Measurements from ENCODE around the gene PDZRN4.
"Not testable (repeated sequence)": the region's sequence is repeated elsewhere in the genome, so short reads cannot be mapped to it uniquely, and the experiment has no call there.

PDZRN4 gene

GRCh38 chr12:41596190-41596589, 408.1 kb downstream of the PDZRN4 start:
- 36 to 71% methylated on average over 1 to 2 of the region's 4 CpGs for WGBS, 2 experiments (ENCODE audit: insufficient coverage in 2 of 2)
- no peak overlapping the region for H3K27ac ChIP-seq (ENCODE audit: low read depth, low read length, severe bottlenecking)

DNA sequence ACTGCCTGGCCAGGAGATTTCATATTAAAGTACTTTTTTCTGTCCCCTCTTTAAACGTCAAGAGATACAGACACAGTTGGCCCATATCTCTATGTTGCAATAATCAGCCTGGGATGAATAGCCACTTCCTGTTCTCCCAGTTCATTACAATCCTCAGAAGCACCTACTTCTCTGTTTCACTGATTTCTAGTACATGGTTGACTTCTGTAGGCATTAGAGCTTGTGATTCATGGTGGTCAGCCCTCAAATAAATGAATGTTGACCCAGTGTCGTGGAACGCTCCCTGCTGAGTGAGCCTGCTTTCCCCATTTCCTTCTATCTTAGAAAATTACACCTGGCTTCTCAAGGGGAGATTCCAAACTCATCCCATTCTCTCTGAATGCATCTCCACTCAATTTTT, 416.7 kb downstream of the PDZRN4 start:
- no peak overlapping the region for H3K27ac ChIP-seq (ENCODE audit: low read depth, low read length, severe bottlenecking)
- H3K4me1 ChIP-seq (ENCODE audit: control insufficient read depth, insufficient read depth, low read length, poor library complexity, severe bottlenecking), result no peaks in the 10 kb centered on the region
- no peaks in the 10 kb centered on the region for H3K36me3 ChIP-seq (ENCODE audit: control insufficient read depth, insufficient read depth, low read length)
- no peak overlapping the region for H3K4me3 ChIP-seq (ENCODE audit: extremely low read depth, insufficient read depth, low read length, poor library complexity, severe bottlenecking)
- no peaks in the 10 kb centered on the region for H3K9me3 ChIP-seq (ENCODE audit: control insufficient read depth, low read length)
- WGBS, 2 experiments (ENCODE audit: insufficient coverage in 2 of 2), result 79 to 80% methylated on average over 1 to 2 of the region's 3 CpGs

More at GRCh38 chr12:41596190-41596589, 408.1 kb downstream of the PDZRN4 start:
- no peaks in the 10 kb centered on the region for H3K9me3 ChIP-seq (ENCODE audit: control insufficient read depth, low read length)
- no peak overlapping the region for H3K4me3 ChIP-seq (ENCODE audit: extremely low read depth, insufficient read depth, low read length, poor library complexity, severe bottlenecking)
- H3K36me3 ChIP-seq (ENCODE audit: control insufficient read depth, insufficient read depth, low read length), result no peaks in the 10 kb centered on the region
- no peaks in the 10 kb centered on the region for H3K4me1 ChIP-seq (ENCODE audit: control insufficient read depth, insufficient read depth, low read length, poor library complexity, severe bottlenecking)

GRCh38 chr12:41605545-41606305, 417.6 kb downstream of the PDZRN4 start:
- Histone ChIP-seq H3K4me1 (ENCODE audit: control insufficient read depth, insufficient read depth, low read length, poor library complexity, severe bottlenecking) (no peaks in the 10 kb centered on the region), H3K27ac (ENCODE audit: low read depth, low read length, severe bottlenecking) (no peak overlapping the region), H3K9me3 (ENCODE audit: control insufficient read depth, low read length) (no peaks in the 10 kb centered on the region), H3K4me3 (ENCODE audit: extremely low read depth, insufficient read depth, low read length, poor library complexity, severe bottlenecking) (no peak overlapping the region), H3K36me3 (ENCODE audit: control insufficient read depth, insufficient read depth, low read length) (no peaks in the 10 kb centered on the region)
- WGBS, 2 experiments (ENCODE audit: insufficient coverage in 2 of 2), result 84 to 90% methylated on average over 10 to 12 of the region's 16 CpGs

DNA sequence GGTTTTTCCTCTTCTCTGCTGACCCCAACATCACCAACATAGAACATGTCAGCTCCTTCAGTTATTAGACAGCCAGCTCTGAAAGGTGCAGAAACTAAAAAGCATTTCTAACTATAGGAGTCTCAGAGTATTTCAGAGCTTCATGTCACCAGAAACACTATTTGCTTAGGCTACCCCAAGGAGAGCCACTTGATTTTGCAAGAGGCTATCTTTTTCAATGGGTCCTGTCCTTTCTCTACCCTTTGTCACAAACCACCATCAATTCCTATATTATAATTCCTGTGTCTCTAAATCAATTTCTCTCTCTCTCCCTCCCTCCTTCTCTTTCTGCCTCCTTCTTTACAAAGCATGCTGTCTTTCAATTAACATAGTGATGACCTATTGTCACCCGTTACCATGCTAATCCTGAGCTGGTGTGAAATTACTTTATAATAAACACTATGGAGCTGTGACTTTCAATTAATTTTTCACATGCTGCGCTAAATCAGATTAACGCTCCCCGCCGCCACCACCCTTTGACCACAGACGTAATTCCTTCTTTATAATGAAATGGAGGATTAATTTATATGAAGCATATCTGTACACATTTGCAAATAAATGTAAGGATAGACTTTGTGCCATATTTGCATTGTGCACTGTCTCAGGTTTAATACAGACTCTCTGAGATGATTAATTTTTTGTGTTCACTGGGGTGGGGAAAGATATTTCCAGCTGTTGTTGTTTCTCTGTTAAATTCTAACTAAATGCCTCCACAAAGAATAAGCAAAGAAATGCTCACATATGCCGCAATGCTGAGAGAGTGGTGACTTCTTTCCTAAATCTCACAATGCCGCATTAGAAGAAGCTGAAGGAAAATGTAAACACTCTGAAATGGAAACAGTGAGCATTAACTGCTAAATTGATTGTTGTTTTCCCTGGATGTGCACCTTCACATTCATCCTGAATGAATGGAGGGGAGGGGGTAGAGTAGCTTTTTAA, 418.6 kb downstream of the PDZRN4 start:
- H3K27ac ChIP-seq (ENCODE audit: low read depth, low read length, severe bottlenecking), result no peak overlapping the region
- no peaks in the 10 kb centered on the region for H3K9me3 ChIP-seq (ENCODE audit: control insufficient read depth, low read length)
- H3K4me3 ChIP-seq (ENCODE audit: extremely low read depth, insufficient read depth, low read length, poor library complexity, severe bottlenecking), result no peak overlapping the region
- H3K36me3 ChIP-seq (ENCODE audit: control insufficient read depth, insufficient read depth, low read length), result no peaks in the 10 kb centered on the region
- 87 to 100% methylated on average over 1 to 3 of the region's 8 CpGs for WGBS, 2 experiments (ENCODE audit: insufficient coverage in 2 of 2)
- H3K4me1 ChIP-seq (ENCODE audit: control insufficient read depth, insufficient read depth, low read length, poor library complexity, severe bottlenecking), result no peaks in the 10 kb centered on the region

- H3K9me3 ChIP-seq (ENCODE audit: control insufficient read depth, low read length), result no peaks in the 10 kb centered on the region
- H3K4me1 ChIP-seq (ENCODE audit: control insufficient read depth, insufficient read depth, low read length, poor library complexity, severe bottlenecking), result no peaks in the 10 kb centered on the region
- WGBS, 2 experiments (ENCODE audit: insufficient coverage in 2 of 2), result 100% methylated on average over 1 of the region's 3 CpGs; no CpG with 5 or more reads in 1 of the 2 experiments
- H3K27ac ChIP-seq (ENCODE audit: low read depth, low read length, severe bottlenecking), result no peak overlapping the region
- no peak overlapping the region for H3K4me3 ChIP-seq (ENCODE audit: extremely low read depth, insufficient read depth, low read length, poor library complexity, severe bottlenecking)
- no peaks in the 10 kb centered on the region for H3K36me3 ChIP-seq (ENCODE audit: control insufficient read depth, insufficient read depth, low read length)
These were observed 424.9 kb downstream of the PDZRN4 start for GRCh38 chr12:41612892-41613557.

GRCh38 chr12:41615174-41615573, 427.1 kb downstream of the PDZRN4 start:
- not testable (repeated sequence) for H3K27ac ChIP-seq (ENCODE audit: low read depth, low read length, severe bottlenecking); H3K4me3 ChIP-seq (ENCODE audit: extremely low read depth, insufficient read depth, low read length, poor library complexity, severe bottlenecking); H3K36me3 ChIP-seq (ENCODE audit: control insufficient read depth, insufficient read depth, low read length); H3K4me1 ChIP-seq (ENCODE audit: control insufficient read depth, insufficient read depth, low read length, poor library complexity, severe bottlenecking); H3K9me3 ChIP-seq (ENCODE audit: control insufficient read depth, low read length)
- WGBS, 2 experiments (ENCODE audit: insufficient coverage in 2 of 2), result 29 to 89% methylated on average over 1 to 2 of the region's 3 CpGs

DNA sequence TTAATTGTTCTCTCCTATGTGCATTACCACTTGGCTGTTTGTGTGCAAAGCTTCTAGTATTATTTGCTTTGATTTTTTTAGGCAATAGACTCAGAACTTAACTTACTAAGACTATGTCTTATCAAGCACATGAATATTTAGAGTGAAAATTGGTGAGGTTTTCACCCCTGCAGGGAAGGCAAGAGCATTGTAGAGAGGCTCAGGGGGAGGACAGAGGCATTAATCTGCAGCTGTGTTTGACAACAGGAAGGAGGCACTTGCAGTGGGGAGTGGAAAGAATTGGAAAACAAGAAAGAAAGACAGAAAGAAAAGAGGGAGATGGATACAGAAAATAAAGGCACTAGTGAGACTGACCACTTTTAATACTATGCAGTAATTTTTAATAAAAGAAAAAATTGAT, 431.6 kb downstream of the PDZRN4 start:
- H3K4me1 ChIP-seq (ENCODE audit: control insufficient read depth, insufficient read depth, low read length, poor library complexity, severe bottlenecking), result no peaks in the 10 kb centered on the region
- H3K4me3 ChIP-seq (ENCODE audit: extremely low read depth, insufficient read depth, low read length, poor library complexity, severe bottlenecking), result no peak overlapping the region
- H3K9me3 ChIP-seq (ENCODE audit: control insufficient read depth, low read length), result no peaks in the 10 kb centered on the region
- H3K27ac ChIP-seq (ENCODE audit: low read depth, low read length, severe bottlenecking), result no peak overlapping the region
- no peaks in the 10 kb centered on the region for H3K36me3 ChIP-seq (ENCODE audit: control insufficient read depth, insufficient read depth, low read length)

DNA sequence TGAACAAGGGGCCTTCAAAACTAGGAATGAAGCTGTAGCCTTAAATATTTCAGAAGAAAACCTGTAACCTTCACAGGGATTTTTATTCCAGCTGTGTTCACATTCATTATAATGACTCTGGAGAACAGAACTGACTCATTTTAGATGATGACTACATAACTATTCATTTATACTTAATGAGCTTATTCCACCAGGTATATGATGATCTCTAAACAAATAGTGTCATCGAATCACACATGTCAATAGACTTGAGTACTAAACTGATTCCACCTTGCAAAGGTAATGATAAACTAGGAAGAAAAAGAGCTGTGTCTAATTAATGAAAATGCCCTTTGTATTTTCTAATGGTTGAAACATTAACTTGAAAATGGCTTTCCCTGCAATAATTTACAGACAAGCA, 433.2 kb downstream of the PDZRN4 start:
- no peaks in the 10 kb centered on the region for H3K4me1 ChIP-seq (ENCODE audit: control insufficient read depth, insufficient read depth, low read length, poor library complexity, severe bottlenecking)
- no peaks in the 10 kb centered on the region for H3K9me3 ChIP-seq (ENCODE audit: control insufficient read depth, low read length)
- H3K4me3 ChIP-seq (ENCODE audit: extremely low read depth, insufficient read depth, low read length, poor library complexity, severe bottlenecking), result no peak overlapping the region
- no peaks in the 10 kb centered on the region for H3K36me3 ChIP-seq (ENCODE audit: control insufficient read depth, insufficient read depth, low read length)
- no CpG with 5 or more reads among the region's 1 CpG for WGBS, 2 experiments (ENCODE audit: insufficient coverage in 2 of 2)
- no peak overlapping the region for H3K27ac ChIP-seq (ENCODE audit: low read depth, low read length, severe bottlenecking)

All from mesodermal cell (in vitro differentiated cells).